GM19023 (cell line): Measurements from ENCODE around the gene RBKS.

Experiments
- ATAC-seq: cut with Tn5 transposase; IDR thresholded peaks from one replicate; pipeline ENCODE4 v1.9.1; 2021; ENCODE audit warnings: mild to moderate bottlenecking, moderate library complexity; ENCODE audit not compliant: unreplicated experiment

The RBKS gene

DNA sequence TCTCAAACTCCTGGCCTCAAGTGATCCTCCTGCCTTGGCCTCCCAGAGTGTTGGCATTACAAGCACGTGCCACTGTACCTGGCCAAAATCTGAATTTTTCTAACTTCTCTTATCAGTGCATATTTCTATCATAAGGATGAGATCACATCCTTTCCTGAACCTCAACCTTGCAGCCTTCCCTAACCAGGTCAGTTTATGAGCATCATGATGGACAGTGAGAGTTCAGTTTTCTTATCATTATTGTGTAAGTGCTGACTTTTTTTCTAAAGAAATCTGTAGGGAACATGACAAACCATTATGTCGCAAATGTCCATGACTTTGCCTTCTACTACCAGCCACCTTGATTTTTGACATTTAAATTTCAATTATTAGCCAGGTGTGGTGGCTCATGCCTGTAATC lies 87.1 kb downstream of the RBKS start:
- ATAC-seq, result no peak

DNA sequence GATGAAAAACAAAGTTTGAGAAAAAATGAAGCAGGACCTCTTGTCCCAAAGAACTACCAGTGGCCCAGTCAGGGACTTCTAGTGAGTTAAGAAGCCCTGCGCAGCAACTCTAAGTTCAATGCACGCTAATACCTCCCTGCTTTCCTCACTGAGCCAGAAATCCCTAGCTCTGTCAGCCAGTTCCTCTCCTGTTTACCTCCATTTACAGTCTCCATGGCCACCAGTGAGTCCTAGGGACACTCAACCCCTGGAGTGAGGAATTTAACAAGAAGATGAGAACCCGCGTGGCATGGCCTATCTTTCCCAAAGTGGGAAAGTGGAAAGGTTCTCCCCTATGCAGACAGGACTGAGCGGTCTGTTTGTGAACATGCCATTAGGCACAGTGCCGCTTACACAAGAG lies 87.6 kb downstream of the RBKS start:
- no peak for ATAC-seq

DNA sequence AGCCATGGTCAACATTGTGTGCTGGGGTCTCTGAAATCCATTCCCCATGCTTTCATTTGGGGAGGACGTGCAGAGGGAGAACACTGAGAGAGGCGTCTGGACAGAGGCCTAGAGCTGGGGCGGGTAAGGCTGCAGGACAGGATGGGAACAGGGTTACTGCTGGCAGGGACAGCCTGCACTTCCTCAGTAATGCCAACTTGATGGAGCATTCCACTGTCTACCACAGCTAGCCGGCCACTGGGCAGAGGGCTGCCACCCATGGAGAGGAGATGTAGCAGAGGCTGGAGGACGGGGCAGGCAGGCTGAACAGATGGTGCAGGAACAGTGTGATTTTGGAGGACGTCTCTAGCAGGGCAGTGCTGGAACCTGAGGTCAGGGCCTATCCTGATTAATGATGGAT lies 89.3 kb downstream of the RBKS start:
- no peak for ATAC-seq

- ATAC-seq, result no peak
These were observed 90.6 kb downstream of the RBKS start for GRCh38 chr2:27799646-27800010.

- ATAC-seq, result no peak
These were observed 91.1 kb downstream of the RBKS start for GRCh38 chr2:27798948-27799645.

GRCh38 chr2:27798486-27798885 lies 91.7 kb downstream of the RBKS start:
- no peak for ATAC-seq

GRCh38 chr2:27797841-27798240 lies 92.3 kb downstream of the RBKS start:
- ATAC-seq, result no peak

- no peak for ATAC-seq
These were observed 93.1 kb downstream of the RBKS start for GRCh38 chr2:27796791-27797765.

DNA sequence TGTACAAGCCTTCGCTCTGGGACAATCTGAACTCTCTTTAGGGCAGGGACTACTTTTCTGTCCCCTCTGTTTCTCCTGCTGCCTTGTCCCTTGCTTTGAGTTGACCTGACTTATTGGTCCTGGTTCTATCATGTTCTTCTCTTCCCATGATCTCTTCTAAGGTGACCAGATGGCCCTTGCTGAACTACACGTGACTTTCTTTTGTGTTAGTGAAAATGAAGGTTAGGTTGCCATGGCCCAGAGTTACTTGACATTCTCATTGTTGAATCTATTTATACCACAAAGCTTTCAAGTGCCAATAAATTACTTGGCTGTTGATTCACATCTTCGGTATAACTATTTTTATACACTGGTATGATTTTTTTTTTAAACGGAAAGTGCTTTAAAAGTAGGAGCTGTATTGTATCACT lies 94.3 kb downstream of the RBKS start:
- no peak for ATAC-seq

- no peak for ATAC-seq
These were observed 94.9 kb downstream of the RBKS start for GRCh38 chr2:27795093-27795834.

- ATAC-seq, result no peak
These were observed 97.4 kb downstream of the RBKS start for GRCh38 chr2:27792759-27793158.

DNA sequence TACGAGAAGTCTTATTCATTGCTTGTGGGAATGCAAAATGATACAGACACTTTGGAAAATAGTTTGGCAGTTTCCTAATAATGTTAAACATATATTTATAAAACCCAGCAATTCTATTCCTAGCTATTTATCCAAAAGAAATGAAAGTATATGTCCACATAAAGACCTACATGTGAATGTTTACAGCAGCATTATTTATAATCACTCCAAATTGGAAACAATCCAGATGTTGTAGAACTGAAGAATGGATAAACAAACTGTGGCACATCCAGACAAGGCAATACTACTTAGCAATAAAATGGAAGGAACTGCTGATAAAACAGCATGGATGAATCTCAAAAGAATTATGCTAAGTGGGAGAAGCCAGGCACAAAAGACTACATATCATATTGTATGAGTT lies 99.4 kb downstream of the RBKS start:
- ATAC-seq, result no peak

DNA sequence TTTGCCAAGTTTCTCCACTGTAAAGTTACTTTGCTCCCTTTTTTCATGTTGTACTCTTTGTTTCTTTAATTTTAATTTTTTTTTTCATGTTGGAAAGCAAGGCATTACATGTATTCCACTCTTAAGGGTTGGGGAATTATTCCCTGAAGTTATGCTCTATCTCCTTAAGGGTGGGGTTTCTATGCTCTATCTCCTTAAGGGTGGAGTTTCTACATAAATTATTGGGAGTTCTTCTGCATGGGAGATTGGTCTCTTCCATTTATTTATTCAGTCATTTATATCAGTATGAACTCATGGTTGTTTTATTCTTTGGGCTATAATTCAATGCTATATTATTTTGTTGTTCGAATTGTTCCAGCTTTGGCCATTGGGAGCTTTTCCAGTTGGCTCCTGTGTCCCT lies 107.5 kb downstream of the RBKS start:
- no peak for ATAC-seq

DNA sequence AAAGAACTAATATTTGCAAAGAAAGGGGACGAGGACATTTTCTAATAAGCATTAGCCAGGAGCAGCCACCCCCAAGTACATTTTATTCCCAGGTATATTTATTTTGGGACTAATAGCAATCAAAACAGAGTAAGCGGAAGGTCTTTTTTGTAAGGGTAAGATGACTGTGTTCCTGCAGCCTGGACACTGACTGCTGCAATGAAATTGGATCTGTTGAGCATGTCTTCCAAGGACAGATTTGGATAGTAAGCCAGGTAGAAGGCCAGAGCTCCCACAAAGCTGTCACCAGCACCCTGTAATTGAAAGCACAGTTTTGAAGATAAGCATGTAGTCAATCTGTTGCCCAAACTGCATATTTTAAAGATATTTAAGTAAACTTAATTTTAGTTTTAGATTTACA lies 108.7 kb downstream of the RBKS start:
- no peak for ATAC-seq

- no peak for ATAC-seq
These were observed 110.7 kb downstream of the RBKS start for GRCh38 chr2:27779417-27780055.

GRCh38 chr2:27776696-27777095 lies 113.5 kb downstream of the RBKS start:
- ATAC-seq, result no peak

- no peak for ATAC-seq
These were observed 114.1 kb downstream of the RBKS start for GRCh38 chr2:27776097-27776496.

DNA sequence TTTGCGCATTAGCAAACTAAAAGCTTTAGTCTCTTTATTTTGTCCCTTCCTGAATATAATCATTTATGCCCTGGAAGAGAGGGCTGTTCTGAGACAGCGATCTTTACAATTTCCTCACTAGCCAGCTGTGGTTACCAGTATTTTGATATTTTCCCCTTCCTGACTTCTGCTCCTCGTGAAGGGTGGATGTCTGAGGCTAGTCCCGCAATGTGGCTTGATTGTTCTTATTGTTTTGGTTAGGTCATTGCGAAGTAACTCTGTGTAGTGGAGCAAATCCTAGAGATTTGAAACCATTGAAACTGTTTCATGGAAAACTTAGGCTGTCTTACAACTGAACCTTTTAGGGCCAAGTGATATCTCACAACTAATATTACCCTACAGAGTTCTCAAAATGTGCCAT lies 116.2 kb downstream of the RBKS start:
- no peak for ATAC-seq

- no peak for ATAC-seq
These were observed 117.4 kb downstream of the RBKS start for GRCh38 chr2:27772804-27773203.

GRCh38 chr2:27771548-27772335 lies 118.4 kb downstream of the RBKS start, which contains the start of gene MRPL33:
Gene MRPL33, plus strand, starts transcription at chr2:27771719. Its CDS starts 59 bp downstream, at chr2:27771778.
- ATAC-seq, result peak; percentile 97
